DND-41 (cell line): ENCODE measurements around the gene PRCC.

ENCODE experiments used
- ATAC-seq: fragments of 200-7000 bp; cut with Tn5 transposase; 3 replicates; pipeline ENCODE4 v1.9.1; 2021; ENCODE audit warnings: low read depth; ENCODE audit not compliant: insufficient read depth
- DNase-seq: peaks from one replicate; pipeline ENCODE4 v3.0.0-alpha.2; 2020
- H2AFZ ChIP-seq: 2 replicates; pipeline ENCODE4 v1.6.0; 2012; ENCODE audit warnings: low read depth, low read length
- H3K27ac ChIP-seq: 2 replicates; pipeline ENCODE4 v1.5.1; 2012; ENCODE audit warnings: low read length, inconsistent platforms
- H3K27me3 ChIP-seq: fragments of 200-600 bp; sonication (generic); 2 replicates; pipeline ENCODE4 v1.6.0; 2012; ENCODE audit warnings: low read length, mild to moderate bottlenecking, inconsistent platforms; ENCODE audit not compliant: insufficient read depth, poor library complexity
- H3K36me3 ChIP-seq: 2 replicates; pipeline ENCODE4 v1.5.1; 2012; ENCODE audit warnings: low read length, inconsistent platforms; ENCODE audit not compliant: insufficient read depth
- H3K4me1 ChIP-seq: 2 replicates; pipeline ENCODE4 v1.5.1; 2012; ENCODE audit warnings: mild to moderate bottlenecking, low read length; ENCODE audit not compliant: insufficient read depth
- H3K4me2 ChIP-seq: 2 replicates; pipeline ENCODE4 v1.6.0; 2012; ENCODE audit warnings: mild to moderate bottlenecking, moderate library complexity, low read length, inconsistent platforms; ENCODE audit not compliant: insufficient read depth
- H3K4me3 ChIP-seq, 2 experiments: fragments of 200-600 bp in 1 of 2; shearing (Covaris generic) in 1 of 2; 2 replicates each; pipeline ENCODE4 v1.5.1; 2012 to 2016; ENCODE audit warnings: inconsistent platforms in 2 of 2, low read length in 2 of 2, mild to moderate bottlenecking in 2 of 2, low read depth in 1 of 2, moderate library complexity in 1 of 2
- H3K79me2 ChIP-seq: 2 replicates; pipeline ENCODE4 v1.6.0; 2012; ENCODE audit warnings: low read length, inconsistent platforms; ENCODE audit not compliant: insufficient read depth
- H3K9ac ChIP-seq: 2 replicates; pipeline ENCODE4 v1.6.0; 2012; ENCODE audit warnings: low read depth, mild to moderate bottlenecking, inconsistent platforms, low read length, moderate library complexity
- H3K9me3 ChIP-seq: 2 replicates; pipeline ENCODE4 v1.5.1; 2012; ENCODE audit warnings: low read length, moderate library complexity, mild to moderate bottlenecking, inconsistent platforms; ENCODE audit not compliant: insufficient read depth, severe bottlenecking
- H4K20me1 ChIP-seq: 2 replicates; pipeline ENCODE4 v1.6.0; 2012; ENCODE audit warnings: low read length; ENCODE audit not compliant: insufficient read depth
- EZH2 ChIP-seq: IDR thresholded peaks from 3 replicates; pipeline ENCODE4 v1.6.1; 2012; ENCODE audit warnings: borderline replicate concordance, low read depth, mild to moderate bottlenecking, moderate library complexity, low read length, inconsistent platforms; ENCODE audit not compliant: severe bottlenecking
- TF ChIP-seq, protein P1 (sequence below): IDR thresholded peaks from 2 replicates; pipeline ENCODE4 v1.5.1; 2012; ENCODE audit warnings: borderline replicate concordance, low read length, moderate library complexity, mild to moderate bottlenecking; ENCODE audit not compliant: poor library complexity, severe bottlenecking; ENCODE audit errors: extremely low read depth

The PRCC gene

DNA sequence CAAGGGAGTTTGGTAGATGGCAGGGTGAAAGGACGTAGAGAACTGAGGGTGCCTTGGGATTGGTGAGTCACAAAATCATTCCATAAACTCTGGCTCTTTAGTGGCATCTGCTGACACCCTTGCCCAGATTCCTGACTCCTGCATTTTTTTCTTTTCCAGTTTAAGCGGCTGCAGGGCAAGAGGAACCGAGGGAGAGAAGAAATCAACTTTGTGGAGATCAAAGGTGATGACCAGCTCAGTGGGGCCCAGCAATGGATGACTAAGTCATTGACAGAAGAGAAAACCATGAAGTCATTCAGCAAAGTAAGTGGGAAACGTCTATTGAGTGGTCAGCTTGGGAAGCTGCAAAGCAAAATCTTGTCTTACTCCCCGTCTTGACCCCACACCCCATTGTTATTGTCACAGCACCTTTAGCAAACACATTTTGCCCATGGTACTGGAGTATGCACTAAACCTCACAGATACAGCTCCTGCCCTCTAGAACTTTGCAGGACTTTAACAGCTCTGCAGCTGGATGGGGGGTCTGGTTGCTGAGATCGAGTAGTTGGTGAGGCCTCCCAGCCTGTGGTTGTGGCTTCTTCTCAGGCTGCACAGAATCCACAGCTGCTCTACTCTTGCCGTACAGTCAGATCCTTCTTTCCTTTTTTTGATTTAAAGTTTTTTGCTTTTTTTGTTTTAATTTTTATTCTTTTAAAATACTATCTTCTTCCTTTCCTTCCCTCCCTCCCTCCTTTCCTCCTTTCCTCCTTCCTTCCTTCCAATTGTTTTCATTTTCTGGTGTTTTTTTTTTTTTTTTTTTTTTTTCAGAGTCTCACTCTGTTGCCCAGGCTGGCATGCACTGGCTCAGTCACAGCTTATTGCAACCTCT lies 27.4 kb downstream of the PRCC start:
- ATAC-seq (peak; percentile 73), DNase-seq (peak; percentile 18)
- no peak overlapping the region for H3K27ac ChIP-seq
- H3K36me3 ChIP-seq = peaks cover 97% of the 10 kb centered on the region
- no peak overlapping the region for H2AFZ ChIP-seq
- H3K9ac ChIP-seq = no peak overlapping the region
- H3K4me2 ChIP-seq = no peak overlapping the region
- H4K20me1 ChIP-seq = peaks cover 2% of the 10 kb centered on the region; the same call in 1 of the 2 replicates
- H3K9me3 ChIP-seq = no peaks in the 10 kb centered on the region
- H3K4me1 ChIP-seq = no peaks in the 10 kb centered on the region
- no peaks in the 10 kb centered on the region for H3K79me2 ChIP-seq
- H3K4me3 ChIP-seq = no peak overlapping the region
- TF ChIP-seq, protein P1, sequence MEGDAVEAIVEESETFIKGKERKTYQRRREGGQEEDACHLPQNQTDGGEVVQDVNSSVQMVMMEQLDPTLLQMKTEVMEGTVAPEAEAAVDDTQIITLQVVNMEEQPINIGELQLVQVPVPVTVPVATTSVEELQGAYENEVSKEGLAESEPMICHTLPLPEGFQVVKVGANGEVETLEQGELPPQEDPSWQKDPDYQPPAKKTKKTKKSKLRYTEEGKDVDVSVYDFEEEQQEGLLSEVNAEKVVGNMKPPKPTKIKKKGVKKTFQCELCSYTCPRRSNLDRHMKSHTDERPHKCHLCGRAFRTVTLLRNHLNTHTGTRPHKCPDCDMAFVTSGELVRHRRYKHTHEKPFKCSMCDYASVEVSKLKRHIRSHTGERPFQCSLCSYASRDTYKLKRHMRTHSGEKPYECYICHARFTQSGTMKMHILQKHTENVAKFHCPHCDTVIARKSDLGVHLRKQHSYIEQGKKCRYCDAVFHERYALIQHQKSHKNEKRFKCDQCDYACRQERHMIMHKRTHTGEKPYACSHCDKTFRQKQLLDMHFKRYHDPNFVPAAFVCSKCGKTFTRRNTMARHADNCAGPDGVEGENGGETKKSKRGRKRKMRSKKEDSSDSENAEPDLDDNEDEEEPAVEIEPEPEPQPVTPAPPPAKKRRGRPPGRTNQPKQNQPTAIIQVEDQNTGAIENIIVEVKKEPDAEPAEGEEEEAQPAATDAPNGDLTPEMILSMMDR = no peak
- TF ChIP-seq EZH2 = no peak
- no peaks in the 10 kb centered on the region for H3K27me3 ChIP-seq

DNA sequence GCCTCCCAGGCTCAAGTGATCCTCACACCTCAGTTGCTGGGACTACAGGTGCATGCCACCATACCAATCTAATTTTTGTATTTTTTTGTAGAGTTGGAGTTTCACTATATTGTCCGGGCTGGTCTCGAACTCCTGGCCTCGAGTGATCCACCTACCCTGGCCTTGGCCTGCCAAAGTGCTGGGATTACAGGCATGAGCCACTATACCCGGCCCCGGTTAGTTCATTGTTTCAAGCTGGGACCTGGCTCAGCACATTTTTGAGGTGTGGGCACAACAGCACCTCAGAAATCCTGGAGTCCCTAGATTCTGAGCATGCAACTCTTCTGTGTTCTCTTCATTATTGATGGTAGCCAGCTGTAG lies 28.0 kb downstream of the PRCC start:
- no peak for ATAC-seq
- Histone ChIP-seq H3K9ac (no peak overlapping the region), H3K4me2 (no peak overlapping the region)

DNA sequence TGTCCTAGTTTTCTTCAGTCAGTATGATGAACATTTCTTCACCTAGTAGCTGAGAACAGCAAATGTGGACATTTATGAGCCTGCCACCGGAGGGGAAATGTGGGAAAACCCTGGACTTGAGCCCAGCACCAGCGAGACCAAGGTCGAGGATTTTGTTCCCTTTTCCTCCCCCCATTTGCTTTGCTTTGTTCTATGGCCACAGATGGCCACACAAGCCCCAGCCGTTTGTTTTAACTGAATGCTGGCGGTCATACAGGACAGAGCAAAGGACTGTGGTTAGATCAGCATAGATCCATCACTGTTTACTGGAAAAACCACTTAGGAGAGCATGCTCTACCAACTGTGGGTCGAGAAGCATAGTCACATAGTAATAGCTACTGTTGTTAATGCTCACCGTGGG lies 28.5 kb downstream of the PRCC start:
- Histone ChIP-seq H3K9ac (no peak overlapping the region), H4K20me1 (peaks cover 2% of the 10 kb centered on the region; the same call in 1 of the 2 replicates), H3K27me3 (no peaks in the 10 kb centered on the region), H3K4me1 (no peaks in the 10 kb centered on the region), H3K27ac (no peak overlapping the region), H2AFZ (no peak overlapping the region), H3K9me3 (no peaks in the 10 kb centered on the region), H3K4me2 (no peak overlapping the region), H3K36me3 (peaks cover 97% of the 10 kb centered on the region), H3K79me2 (no peaks in the 10 kb centered on the region), H3K4me3 (no peak overlapping the region)
- ATAC-seq (no peak), DNase-seq (no peak)
- TF ChIP-seq EZH2 = no peak
- TF ChIP-seq, protein P1 = no peak

More for the DNA sequence above, 28.0 kb downstream of the PRCC start:
- Histone ChIP-seq H3K79me2 (no peaks in the 10 kb centered on the region), H3K4me3 (no peak overlapping the region), H4K20me1 (peaks cover 2% of the 10 kb centered on the region; the same call in 1 of the 2 replicates), H3K27me3 (no peaks in the 10 kb centered on the region), H2AFZ (no peak overlapping the region), H3K36me3 (peaks cover 97% of the 10 kb centered on the region), H3K27ac (no peak overlapping the region), H3K4me1 (no peaks in the 10 kb centered on the region), H3K9me3 (no peaks in the 10 kb centered on the region)
- no peak for DNase-seq
- TF ChIP-seq, protein P1 = no peak
- no peak for TF ChIP-seq EZH2
